ENCODE data around the gene CFAP46.
"Not testable (repeated sequence)": the region's sequence is repeated elsewhere in the genome, so short reads cannot be mapped to it uniquely, and the experiment has no call there.

CFAP46 gene

GRCh38 chr10:132850896-132851295 is 91.5 kb downstream of the CFAP46 start:
- Mint-ChIP-seq H3K4me1 (ENCODE audit: low read depth) (peaks cover 11% of the 10 kb centered on the region), H3K9me3 (no peaks in the 10 kb centered on the region), H3K4me3 (no peak overlapping the region), H3K36me3 (ENCODE audit: low read depth) (no peaks in the 10 kb centered on the region), H3K27me3 (peaks cover 18% of the 10 kb centered on the region), H3K27ac (no peak overlapping the region)
- no peak for DNase-seq

- peak; percentile 9 for DNase-seq
- H3K4me1 Mint-ChIP-seq (ENCODE audit: low read depth): peaks cover 11% of the 10 kb centered on the region
- H3K27me3 Mint-ChIP-seq: peaks cover 18% of the 10 kb centered on the region
- H3K36me3 Mint-ChIP-seq (ENCODE audit: low read depth): no peaks in the 10 kb centered on the region
- H3K9me3 Mint-ChIP-seq: no peaks in the 10 kb centered on the region
- H3K27ac Mint-ChIP-seq: no peak overlapping the region
- H3K4me3 Mint-ChIP-seq: no peak overlapping the region
These were observed 92.1 kb downstream of the CFAP46 start for GRCh38 chr10:132850246-132850645.

GRCh38 chr10:132849546-132850031 is 92.8 kb downstream of the CFAP46 start:
- DNase-seq: peak; percentile 8
- Mint-ChIP-seq H3K27ac (no peak overlapping the region), H3K4me3 (no peak overlapping the region), H3K27me3 (peaks cover 18% of the 10 kb centered on the region), H3K9me3 (no peaks in the 10 kb centered on the region), H3K36me3 (ENCODE audit: low read depth) (no peaks in the 10 kb centered on the region), H3K4me1 (ENCODE audit: low read depth) (peaks cover 11% of the 10 kb centered on the region)

GRCh38 chr10:132848951-132849545 is 93.3 kb downstream of the CFAP46 start:
- H3K4me1 Mint-ChIP-seq (ENCODE audit: low read depth): peaks cover 11% of the 10 kb centered on the region
- no peaks in the 10 kb centered on the region for H3K9me3 Mint-ChIP-seq
- DNase-seq: peak; percentile 23
- no peak overlapping the region for H3K27ac Mint-ChIP-seq
- no peaks in the 10 kb centered on the region for H3K36me3 Mint-ChIP-seq (ENCODE audit: low read depth)
- no peak overlapping the region for H3K4me3 Mint-ChIP-seq
- peaks cover 18% of the 10 kb centered on the region for H3K27me3 Mint-ChIP-seq

- peaks cover 18% of the 10 kb centered on the region for H3K27me3 Mint-ChIP-seq
- H3K4me1 Mint-ChIP-seq (ENCODE audit: low read depth): peaks cover 11% of the 10 kb centered on the region
- H3K9me3 Mint-ChIP-seq: no peaks in the 10 kb centered on the region
- no peak overlapping the region for H3K27ac Mint-ChIP-seq
- peak; percentile 27 for DNase-seq
- H3K4me3 Mint-ChIP-seq: peak overlapping the region; percentile 57
- H3K36me3 Mint-ChIP-seq (ENCODE audit: low read depth): no peaks in the 10 kb centered on the region
These were observed 94.1 kb downstream of the CFAP46 start for GRCh38 chr10:132848291-132848701.

- peak; percentile 24 for DNase-seq
- H3K9me3 Mint-ChIP-seq: peaks cover 1% of the 10 kb centered on the region
- peaks cover 18% of the 10 kb centered on the region for H3K27me3 Mint-ChIP-seq
- H3K27ac Mint-ChIP-seq: no peak overlapping the region
- no peaks in the 10 kb centered on the region for H3K36me3 Mint-ChIP-seq (ENCODE audit: low read depth)
- H3K4me1 Mint-ChIP-seq (ENCODE audit: low read depth): peaks cover 11% of the 10 kb centered on the region
- H3K4me3 Mint-ChIP-seq: peak overlapping the region; percentile 57
These were observed 94.5 kb downstream of the CFAP46 start for GRCh38 chr10:132847856-132848255.

GRCh38 chr10:132847416-132847777 is 95.0 kb downstream of the CFAP46 start:
- Mint-ChIP-seq H3K4me3 (peak overlapping the region; percentile 57), H3K27me3 (peaks cover 17% of the 10 kb centered on the region), H3K9me3 (peaks cover 6% of the 10 kb centered on the region), H3K27ac (no peak overlapping the region), H3K4me1 (ENCODE audit: low read depth) (peaks cover 11% of the 10 kb centered on the region), H3K36me3 (ENCODE audit: low read depth) (no peaks in the 10 kb centered on the region)
- peak; percentile 22 for DNase-seq

GRCh38 chr10:132846631-132847415 is 95.5 kb downstream of the CFAP46 start:
- H3K9me3 Mint-ChIP-seq: peaks cover 11% of the 10 kb centered on the region
- no peaks in the 10 kb centered on the region for H3K36me3 Mint-ChIP-seq (ENCODE audit: low read depth)
- no peak overlapping the region for H3K4me3 Mint-ChIP-seq
- DNase-seq: no peak
- H3K27ac Mint-ChIP-seq: no peak overlapping the region
- H3K4me1 Mint-ChIP-seq (ENCODE audit: low read depth): peaks cover 11% of the 10 kb centered on the region
- peaks cover 19% of the 10 kb centered on the region for H3K27me3 Mint-ChIP-seq

GRCh38 chr10:132845780-132846595 is 96.4 kb downstream of the CFAP46 start:
- no peak overlapping the region for H3K27ac Mint-ChIP-seq
- H3K4me3 Mint-ChIP-seq: no peak overlapping the region
- peaks cover 11% of the 10 kb centered on the region for H3K4me1 Mint-ChIP-seq (ENCODE audit: low read depth)
- H3K9me3 Mint-ChIP-seq: peaks cover 11% of the 10 kb centered on the region
- DNase-seq: no peak
- H3K36me3 Mint-ChIP-seq (ENCODE audit: low read depth): no peaks in the 10 kb centered on the region
- peaks cover 19% of the 10 kb centered on the region for H3K27me3 Mint-ChIP-seq

GRCh38 chr10:132845041-132845551 is 97.3 kb downstream of the CFAP46 start:
- DNase-seq: no peak
- Mint-ChIP-seq H3K27ac (no peak overlapping the region), H3K4me1 (ENCODE audit: low read depth) (peaks cover 11% of the 10 kb centered on the region), H3K4me3 (no peak overlapping the region), H3K27me3 (peaks cover 19% of the 10 kb centered on the region), H3K9me3 (peaks cover 11% of the 10 kb centered on the region), H3K36me3 (ENCODE audit: low read depth) (no peaks in the 10 kb centered on the region)

- no peak for DNase-seq
These were observed 98.1 kb downstream of the CFAP46 start for GRCh38 chr10:132844069-132844809.

GRCh38 chr10:132843276-132843675 is 99.1 kb downstream of the CFAP46 start:
- not testable (repeated sequence) for DNase-seq; H3K36me3 Mint-ChIP-seq (ENCODE audit: low read depth); H3K27ac Mint-ChIP-seq; H3K4me1 Mint-ChIP-seq (ENCODE audit: low read depth); H3K4me3 Mint-ChIP-seq
- Mint-ChIP-seq H3K27me3 (peaks cover 14% of the 10 kb centered on the region), H3K9me3 (peaks cover 11% of the 10 kb centered on the region)

More at GRCh38 chr10:132844069-132844809, 98.1 kb downstream of the CFAP46 start:
- H3K27me3 Mint-ChIP-seq: peaks cover 19% of the 10 kb centered on the region
- H3K4me3 Mint-ChIP-seq: no peak overlapping the region
- H3K27ac Mint-ChIP-seq: no peak overlapping the region
- peaks cover 11% of the 10 kb centered on the region for H3K4me1 Mint-ChIP-seq (ENCODE audit: low read depth)
- H3K9me3 Mint-ChIP-seq: peaks cover 11% of the 10 kb centered on the region
- H3K36me3 Mint-ChIP-seq (ENCODE audit: low read depth): no peaks in the 10 kb centered on the region

- no peak for DNase-seq
- H3K27me3 Mint-ChIP-seq: peaks cover 8% of the 10 kb centered on the region
- H3K9me3 Mint-ChIP-seq: peaks cover 11% of the 10 kb centered on the region
- no peak overlapping the region for H3K4me3 Mint-ChIP-seq
- no peak overlapping the region for H3K27ac Mint-ChIP-seq
- no peaks in the 10 kb centered on the region for H3K36me3 Mint-ChIP-seq (ENCODE audit: low read depth)
- H3K4me1 Mint-ChIP-seq (ENCODE audit: low read depth): no peaks in the 10 kb centered on the region
These were observed 100.0 kb downstream of the CFAP46 start for GRCh38 chr10:132842397-132842796.

GRCh38 chr10:132841615-132841975 is 100.8 kb downstream of the CFAP46 start:
- H3K4me1 Mint-ChIP-seq (ENCODE audit: low read depth): no peaks in the 10 kb centered on the region
- DNase-seq: no peak
- H3K4me3 Mint-ChIP-seq: no peak overlapping the region
- H3K27me3 Mint-ChIP-seq: peaks cover 14% of the 10 kb centered on the region
- no peak overlapping the region for H3K27ac Mint-ChIP-seq
- H3K36me3 Mint-ChIP-seq (ENCODE audit: low read depth): no peaks in the 10 kb centered on the region
- peaks cover 11% of the 10 kb centered on the region for H3K9me3 Mint-ChIP-seq

All from activated T-cell treated with anti-CD3 and anti-CD28 coated beads, Interleukin-2, amount 50 U/mL, for 24 hours (primary cell).